C1 segment of cervical spinal cord (tissue), 14 donors: Measurements from ENCODE around the gene LILRB3.

ENCODE experiments used
- DNase-seq, 14 donors: peaks; one replicate each; lab custom pipeline; 2025; lab: John Stamatoyannopoulos, UW

Gene LILRB3

DNA sequence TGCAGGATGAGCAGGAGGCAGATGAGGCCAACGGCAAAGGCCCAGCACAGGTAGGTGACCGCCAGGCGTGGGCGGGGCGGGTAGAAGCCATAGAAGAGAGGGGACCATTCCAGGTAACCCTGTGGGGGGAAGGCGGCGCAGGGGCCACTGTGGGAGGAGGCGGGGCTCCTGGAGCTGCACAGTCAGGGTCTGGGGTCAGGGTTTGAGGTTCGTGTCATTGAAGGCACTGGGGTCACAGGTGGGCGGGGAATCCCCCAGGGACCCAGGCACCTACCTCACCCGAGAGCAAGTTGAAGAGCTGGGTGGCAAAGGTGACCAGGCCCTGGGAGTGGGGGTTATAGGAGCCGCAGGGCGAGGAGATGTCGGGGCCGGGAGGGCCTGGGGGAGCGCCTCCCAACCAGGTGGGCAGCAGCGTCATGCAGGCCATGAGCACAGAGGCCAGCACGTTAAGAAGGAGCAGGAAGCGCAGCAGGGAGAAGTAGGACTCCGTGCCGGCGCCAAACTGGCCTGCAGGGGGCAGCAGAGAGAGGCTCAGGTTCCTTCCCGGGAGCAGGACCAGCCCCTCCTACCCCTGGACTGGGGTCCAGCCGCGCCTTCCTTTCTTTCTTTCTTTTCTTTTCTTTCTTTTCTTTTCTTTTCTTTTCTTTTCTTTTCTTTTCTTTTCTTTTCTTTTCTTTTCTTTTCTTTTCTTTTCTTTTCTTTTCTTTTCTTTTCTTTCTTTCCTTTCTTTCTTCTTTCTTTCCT lies 54.5 kb downstream of the LILRB3 start:
- DNase-seq = peak; percentile 14 to 84 (median 54)
